ENCODE results near the gene MGAT3.

Gene MGAT3

DNA sequence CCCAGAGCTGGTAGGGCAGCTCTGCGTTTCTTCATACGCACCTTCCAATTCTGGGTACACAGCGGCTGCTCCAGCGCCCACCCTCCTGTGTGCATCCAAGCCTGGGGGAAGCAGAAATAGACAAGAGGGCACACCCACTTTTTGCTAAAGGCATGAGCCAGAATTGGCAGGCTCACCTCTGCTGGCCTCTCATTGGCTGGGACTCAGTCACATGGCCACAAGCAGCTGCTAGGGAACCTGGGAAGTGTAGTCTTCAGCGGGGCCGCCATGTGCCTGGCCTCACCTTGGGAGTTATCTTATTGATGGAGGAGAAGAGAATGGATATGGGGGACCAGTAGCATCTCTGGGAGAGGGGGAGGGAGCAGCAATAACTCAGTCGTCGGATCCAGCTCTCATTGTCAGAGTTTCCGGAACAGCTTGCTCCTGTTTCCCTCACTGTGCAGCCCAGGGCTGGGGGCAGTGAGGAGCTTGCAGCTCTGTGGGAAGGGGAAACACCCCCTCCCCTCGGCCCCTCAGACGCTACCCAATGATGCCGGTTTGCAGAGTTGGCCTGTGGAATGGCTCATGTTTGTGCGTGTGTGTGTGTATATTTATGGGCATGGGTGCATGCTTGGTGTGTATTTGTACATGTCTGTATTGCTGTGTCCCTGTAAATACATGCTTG is 33.5 kb downstream of the MGAT3 start:
- ChIA-PET POLR2A (interaction anchor here (0.8 to 1.8 kb wide), 3 partner anchors 30 to 40 kb away, joined by 3 to 5 read pairs (median 4); partner anchors contain the start of gene ATF4), CTCF (interaction anchor here (1.0 to 11.5 kb wide), 10 partner anchors 10 to 54 kb away, joined by 3 to 166 read pairs (median 4); a partner anchor contains a TSS)
- peak; percentile 90 for DNase-seq (ENCODE audit: extremely low spot score)
- no peak for TF ChIP-seq CTCF (IDR thresholded peaks at IDR 0.05; ENCODE audit: control extremely low read depth, extremely low read depth, low read depth, missing control alignments)

DNA sequence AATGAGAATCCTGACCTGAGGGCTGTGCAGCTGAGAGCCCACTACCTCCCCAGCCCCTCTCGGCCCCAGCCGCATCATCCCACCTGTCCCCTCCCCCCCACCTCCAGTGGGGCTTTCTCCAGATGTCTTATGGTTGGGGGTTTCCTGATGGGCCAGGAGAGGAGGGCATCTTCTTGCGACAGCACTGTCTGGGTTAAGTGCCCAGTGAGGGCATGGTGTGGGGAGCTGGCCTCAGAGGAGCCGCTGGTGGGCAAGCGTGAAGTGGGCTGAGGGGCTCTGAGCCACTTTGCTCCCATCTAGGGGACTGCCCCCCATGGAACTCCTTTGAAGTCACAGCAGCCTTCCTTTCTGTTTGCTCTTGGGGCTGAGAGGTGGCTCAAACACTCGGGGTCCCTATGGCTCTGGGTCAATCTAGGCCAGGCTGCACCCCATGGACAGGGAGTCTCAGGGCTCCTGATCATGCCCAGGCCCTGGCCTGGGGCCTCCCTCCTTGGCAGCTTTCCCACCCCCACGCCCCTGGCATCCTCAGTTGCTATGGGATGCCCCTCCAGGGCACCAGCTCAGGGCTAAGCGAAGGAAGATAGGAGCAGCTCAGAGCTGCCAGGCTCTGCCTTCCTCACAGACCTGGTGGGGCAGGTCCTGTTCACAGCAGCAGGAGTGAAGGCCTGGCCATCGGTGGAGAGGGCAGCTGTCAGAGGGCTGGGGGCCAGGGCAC is 34.3 kb downstream of the MGAT3 start:
- ChIA-PET POLR2A (interaction anchor here (1.4 to 1.8 kb wide), 2 partner anchors 29 to 32 kb away, joined by 4 to 5 read pairs; partner anchors contain the start of gene ATF4), CTCF (interaction anchor here (1.0 to 11.5 kb wide), 10 partner anchors 10 to 55 kb away, joined by 3 to 166 read pairs (median 4); a partner anchor contains a TSS)

GRCh38 chr22:39491696-39492095 is 34.9 kb downstream of the MGAT3 start:
- no peak for DNase-seq (ENCODE audit: extremely low spot score)
- no peak for TF ChIP-seq CTCF (IDR thresholded peaks at IDR 0.05; ENCODE audit: control extremely low read depth, extremely low read depth, low read depth, missing control alignments)
- ChIA-PET POLR2A (interaction anchor here (0.6 kb wide), 1 partner anchor 31 kb away, joined by 3 read pairs; no protein-coding TSS in a partner anchor), CTCF (interaction anchor here (2.4 to 11.5 kb wide), 4 partner anchors 14 to 44 kb away, joined by 4 to 166 read pairs (median 80); no protein-coding TSS in a partner anchor)

More for the DNA sequence above, 34.3 kb downstream of the MGAT3 start:
- no peak for TF ChIP-seq CTCF (IDR thresholded peaks at IDR 0.05; ENCODE audit: control extremely low read depth, extremely low read depth, low read depth, missing control alignments)
- no peak for DNase-seq (ENCODE audit: extremely low spot score)

GRCh38 chr22:39492186-39492585 is 35.4 kb downstream of the MGAT3 start:
- ChIA-PET POLR2A (interaction anchor here (0.6 kb wide), 1 partner anchor 30 kb away, joined by 3 read pairs; no protein-coding TSS in a partner anchor), CTCF (interaction anchor here (2.2 to 11.5 kb wide), 5 partner anchors 15 to 44 kb away, joined by 4 to 166 read pairs (median 46); no protein-coding TSS in a partner anchor)
- no peak for DNase-seq (ENCODE audit: extremely low spot score)
- no peak for TF ChIP-seq CTCF (IDR thresholded peaks at IDR 0.05; ENCODE audit: control extremely low read depth, extremely low read depth, low read depth, missing control alignments)

DNA sequence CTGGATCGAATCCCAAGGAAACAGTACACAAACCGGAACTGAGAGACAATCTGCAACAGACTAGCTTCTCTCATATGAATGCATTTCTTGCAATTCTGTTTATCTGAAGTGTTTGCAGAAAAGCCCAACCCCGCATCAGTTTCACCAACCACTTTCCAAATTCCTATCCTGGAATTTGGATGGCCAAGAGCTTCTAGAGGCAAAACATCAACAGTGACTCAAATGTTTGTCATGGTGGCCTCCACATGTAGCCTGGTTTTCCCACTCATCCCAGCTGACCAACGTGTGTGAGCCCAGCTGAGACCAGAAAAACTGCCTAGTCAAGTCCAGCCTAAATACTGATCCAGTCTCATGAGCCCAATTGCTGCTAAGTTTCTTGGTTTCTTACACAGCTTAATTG is 36.9 kb downstream of the MGAT3 start:
- no peak for DNase-seq (ENCODE audit: extremely low spot score)
- POLR2A ChIA-PET, result interaction anchor here (1.4 kb wide), 1 partner anchor 29 kb away, joined by 4 read pairs; no protein-coding TSS in a partner anchor
- CTCF ChIA-PET, result interaction anchor here (0.8 to 11.5 kb wide), 20 partner anchors 8 to 546 kb away, joined by 3 to 166 read pairs (median 6); partner anchors contain the start of genes ATF4 and MIEF1
- no peak for TF ChIP-seq CTCF (IDR thresholded peaks at IDR 0.05; ENCODE audit: control extremely low read depth, extremely low read depth, low read depth, missing control alignments)
